Vagina (tissue), 2 donors: ENCODE measurements around the gene ATAD3B. TPM values are rescaled to one million over a fixed set of nuclear protein-coding genes. Genes with fewer than 3 reads are reported as not detected.

Experiments used
- DNase-seq, 2 donors: peaks; one replicate each; pipeline ENCODE4 v3.0.0-alpha.2; 2017; ENCODE audit errors: extremely low spot score in 2 of 2
- H3K27ac ChIP-seq: fragments of 200-600 bp; sonication (generic); one replicate; pipeline ENCODE4 v1.5.1; 2019
- H3K27me3 ChIP-seq: fragments of 200-600 bp; sonication (generic); one replicate; pipeline ENCODE4 v1.5.1; 2019
- H3K36me3 ChIP-seq, 2 donors: fragments of 200-600 bp; sonication (generic); one replicate each; pipeline ENCODE4 v1.5.1; 2017 to 2019
- H3K4me1 ChIP-seq: fragments of 200-600 bp; sonication (generic); one replicate; pipeline ENCODE4 v1.5.1; 2019
- H3K4me3 ChIP-seq, 2 donors: fragments of 200-600 bp; sonication (generic); 1 replicate in 1 of 2; 2 replicates in 1 of 2; pipeline ENCODE4 v1.5.1; 2016 to 2019
- H3K9me3 ChIP-seq: fragments of 200-600 bp; sonication (generic); one replicate; pipeline ENCODE4 v1.5.1; 2019
- CTCF ChIP-seq, 3 experiments: fragments of 450-650 bp in 2 of 3; fragments of 200-600 bp in 1 of 3; sonication (generic) in 1 of 3; IDR thresholded peaks; one replicate each; pipeline ENCODE4 v1.5.1; 2017 to 2019; ENCODE audit warnings: antibody characterized with exemption in 3 of 3, mild to moderate bottlenecking in 2 of 3, moderate library complexity in 2 of 3
- POLR2A ChIP-seq, 2 donors: fragments of 450-650 bp; IDR thresholded peaks; one replicate each; pipeline ENCODE4 v1.6.1; 2017; ENCODE audit warnings: antibody characterized with exemption in 2 of 2, mild to moderate bottlenecking in 2 of 2, moderate library complexity in 2 of 2
- POLR2AphosphoS5 ChIP-seq, 2 donors: sonication (generic); formaldehyde crosslinking; IDR thresholded peaks; one replicate each; pipeline ENCODE4 v1.9.0; 2017; ENCODE audit warnings: antibody characterized with exemption in 2 of 2, mild to moderate bottlenecking in 2 of 2, low read depth in 1 of 2; ENCODE audit not compliant: insufficient read depth in 1 of 2
- intact Hi-C: fragments of 100-400 bp; cut with DNase I; formaldehyde crosslinking; loops from one replicate; pipeline ENCODE4 v1.15.1; 2023
- total RNA-seq: library from RNA; depleted of rRNA; stranded (reverse); fragments of >200 nt; gene quantifications from one replicate; pipeline ENCODE4 v1.2.3, GENCODE V29; 2016

The ATAD3B gene
- total RNA-seq, 1 donor from 2014 or later, result 17.7 TPM

- Histone ChIP-seq H3K4me3 (no peak overlapping the region), H3K9me3 (no peaks in the 10 kb centered on the region), H3K36me3 (no peaks in the 10 kb centered on the region), H3K4me1 (peaks cover 53% of the 10 kb centered on the region), H3K27me3 (no peaks in the 10 kb centered on the region), H3K27ac (no peak overlapping the region)
- TF ChIP-seq POLR2A (IDR thresholded peaks at IDR 0.05) (no peak), CTCF (IDR thresholded peaks at IDR 0.05) (no peak), POLR2AphosphoS5 (IDR thresholded peaks at IDR 0.05; ENCODE audit: insufficient read depth in 1 of 2, low read depth in 1 of 2) (no peak)
- no peak for DNase-seq
- intact Hi-C loops, result no loop called here
Measured at GRCh38 chr1:1438531-1439381, 32.8 kb upstream of the ATAD3B start.

- no peak overlapping the region for H3K4me3 ChIP-seq
- H3K27ac ChIP-seq, result no peak overlapping the region
- no peak for DNase-seq
- no peaks in the 10 kb centered on the region for H3K27me3 ChIP-seq
- H3K9me3 ChIP-seq, result no peaks in the 10 kb centered on the region
- H3K4me1 ChIP-seq, result peaks cover 43% of the 10 kb centered on the region
- intact Hi-C loops, result no loop called here
- no peak for TF ChIP-seq POLR2AphosphoS5 (IDR thresholded peaks at IDR 0.05; ENCODE audit: insufficient read depth in 1 of 2, low read depth in 1 of 2)
- no peaks in the 10 kb centered on the region for H3K36me3 ChIP-seq
Measured at GRCh38 chr1:1439546-1440261, 31.9 kb upstream of the ATAD3B start.

- TF ChIP-seq CTCF (IDR thresholded peaks at IDR 0.05), result no peak
- no peak for TF ChIP-seq POLR2A (IDR thresholded peaks at IDR 0.05)
- TF ChIP-seq POLR2AphosphoS5 (IDR thresholded peaks at IDR 0.05; ENCODE audit: insufficient read depth in 1 of 2, low read depth in 1 of 2), result no peak
- intact Hi-C loops, result no loop called here
- DNase-seq, result no peak
- Histone ChIP-seq H3K27me3 (no peaks in the 10 kb centered on the region), H3K27ac (no peak overlapping the region), H3K36me3 (no peaks in the 10 kb centered on the region), H3K9me3 (no peaks in the 10 kb centered on the region), H3K4me3 (no peak overlapping the region), H3K4me1 (peaks cover 37% of the 10 kb centered on the region)
Measured at GRCh38 chr1:1440262-1441001, 31.1 kb upstream of the ATAD3B start.

- Histone ChIP-seq H3K27me3 (no peaks in the 10 kb centered on the region), H3K36me3 (no peaks in the 10 kb centered on the region), H3K4me3 (no peak overlapping the region), H3K27ac (no peak overlapping the region), H3K9me3 (no peaks in the 10 kb centered on the region), H3K4me1 (peaks cover 32% of the 10 kb centered on the region)
- TF ChIP-seq POLR2A (IDR thresholded peaks at IDR 0.05) (no peak), CTCF (IDR thresholded peaks at IDR 0.05) (peak; percentile 74 to 80 (median 80)), POLR2AphosphoS5 (IDR thresholded peaks at IDR 0.05; ENCODE audit: insufficient read depth in 1 of 2, low read depth in 1 of 2) (no peak)
- intact Hi-C loops, result no loop called here
- no peak for DNase-seq
Measured at GRCh38 chr1:1441002-1441888, 30.3 kb upstream of the ATAD3B start.
